Endothelial cell of umbilical vein (primary cell): Measurements from ENCODE around the gene PRR15. TPM values are rescaled to one million over a fixed set of nuclear protein-coding genes. Genes with fewer than 3 reads are reported as not detected.

ENCODE experiments used
- BruUV-seq: library from RNA; stranded (reverse); fragments of 400-500 nt; replicated peaks from 2 replicates; lab custom pipeline; 2021; lab: Mats Ljungman, UMichigan
- CTCF ChIA-PET: fragments of 300-600, 350-600 bp; sonication (Branson Sonifier 250); formaldehyde crosslinking; loops from one replicate; lab custom pipeline; 2021; ENCODE audit warnings: antibody characterized with exemption, inconsistent platforms; lab: Charles Lee
- POLR2A ChIA-PET: fragments of 300-600, 350-600 bp; sonication (Branson Sonifier 250); formaldehyde crosslinking; loops from one replicate; lab custom pipeline; 2021; ENCODE audit warnings: antibody characterized with exemption, inconsistent platforms; lab: Charles Lee
- DNase-seq: peaks from one replicate; pipeline ENCODE4 v3.0.0-alpha.2; 2011; ENCODE audit warnings: low read depth, low spot score
- FAIRE-seq: peaks from 2 replicates; lab custom pipeline; 2011; peaks lifted over from hg19 to GRCh38; lab: Jason Lieb, UNC
- H2AFZ ChIP-seq: 2 replicates; pipeline ENCODE4 v1.6.0; 2012; ENCODE audit warnings: low read depth, low read length, control low read depth, inconsistent platforms
- H3K27ac ChIP-seq: 2 replicates; pipeline ENCODE4 v1.5.1; 2011; ENCODE audit warnings: low read depth, mild to moderate bottlenecking, control low read depth, low read length, moderate library complexity; ENCODE audit not compliant: insufficient read depth
- H3K27me3 ChIP-seq, 2 experiments: 2 replicates each; pipeline versions ENCODE4 v1.6.0 to v1.6.1; 2011; ENCODE audit warnings: low read length in 2 of 2, mixed read lengths in 1 of 2; ENCODE audit not compliant: control insufficient read depth in 2 of 2, insufficient read depth in 2 of 2
- H3K36me3 ChIP-seq, 2 experiments: 2 replicates in 1 of 2; 3 replicates in 1 of 2; pipeline ENCODE4 v1.5.1; 2011; ENCODE audit warnings: low read length in 2 of 2, mild to moderate bottlenecking in 1 of 2, moderate library complexity in 1 of 2; ENCODE audit not compliant: control insufficient read depth in 2 of 2, insufficient read depth in 2 of 2; ENCODE audit errors: extremely low read depth in 1 of 2
- H3K4me1 ChIP-seq: 3 replicates; pipeline ENCODE4 v1.5.1; 2011; ENCODE audit warnings: mild to moderate bottlenecking, low read length; ENCODE audit not compliant: control insufficient read depth, insufficient read depth; ENCODE audit errors: extremely low read depth
- H3K4me2 ChIP-seq: 2 replicates; pipeline ENCODE4 v1.6.1; 2011; ENCODE audit warnings: low read length, control low read depth, mixed read lengths; ENCODE audit not compliant: insufficient read depth
- H3K4me3 ChIP-seq, 3 experiments: fragments of 200-600 bp in 1 of 3; sonication (generic), shearing (Covaris generic) in 1 of 3; replicated peaks in 1 of 3; 2 replicates each; pipeline ENCODE4 v1.5.1; 2011 to 2016; ENCODE audit warnings: control low read depth in 3 of 3, low read length in 3 of 3, mild to moderate bottlenecking in 2 of 3, inconsistent platforms in 1 of 3, low read depth in 1 of 3, moderate library complexity in 1 of 3; ENCODE audit not compliant: insufficient read depth in 1 of 3
- H3K79me2 ChIP-seq: 2 replicates; pipeline ENCODE4 v1.6.0; 2012; ENCODE audit warnings: low read length, inconsistent platforms; ENCODE audit not compliant: control insufficient read depth, insufficient read depth
- H3K9ac ChIP-seq: replicated peaks from 2 replicates; pipeline ENCODE3; 2011; ENCODE audit warnings: low read length, control low read depth; ENCODE audit not compliant: insufficient read depth; ENCODE audit errors: extremely low read depth
- H3K9me1 ChIP-seq: replicated peaks from 3 replicates; pipeline ENCODE4 v1.6.0; 2011; ENCODE audit warnings: mild to moderate bottlenecking, low read length; ENCODE audit not compliant: control insufficient read depth, insufficient read depth; ENCODE audit errors: extremely low read depth
- H3K9me3 ChIP-seq: replicated peaks from 2 replicates; pipeline ENCODE4 v1.5.1; 2012; ENCODE audit warnings: low read length, inconsistent platforms; ENCODE audit not compliant: control insufficient read depth, insufficient read depth
- H4K20me1 ChIP-seq: replicated peaks from 2 replicates; pipeline ENCODE3; 2011; ENCODE audit warnings: mild to moderate bottlenecking, low read length; ENCODE audit not compliant: control insufficient read depth, insufficient read depth; ENCODE audit errors: extremely low read depth
- CTCF ChIP-seq, 2 donors: IDR thresholded peaks; 1 replicate in 1 of 2; 2 replicates in 1 of 2; pipeline ENCODE4 v1.5.1; 2011; ENCODE audit warnings: low read length in 2 of 2, mild to moderate bottlenecking in 2 of 2, moderate library complexity in 2 of 2, control low read depth in 1 of 2, inconsistent platforms in 1 of 2, low read depth in 1 of 2; ENCODE audit not compliant: insufficient read depth in 1 of 2; ENCODE audit errors: extremely low read depth in 1 of 2
- EZH2 ChIP-seq: IDR thresholded peaks from 2 replicates; pipeline ENCODE4 v1.6.1; 2012; ENCODE audit warnings: borderline replicate concordance, low read depth, mild to moderate bottlenecking, moderate library complexity, low read length, inconsistent platforms; ENCODE audit not compliant: severe bottlenecking
- POLR2AphosphoS5 ChIP-seq: IDR thresholded peaks from 2 replicates; pipeline ENCODE4 v1.6.1; 2012; ENCODE audit warnings: low read depth, mild to moderate bottlenecking, control low read depth, low read length, moderate library complexity; ENCODE audit not compliant: insufficient read depth
- dilution Hi-C: fragments of 300-500 bp; cut with MboI; formaldehyde crosslinking; loops from one replicate; pipeline ENCODE4 v1.15.0; 2019; ENCODE audit warnings: low sequenced_read_pairs; ENCODE audit not compliant: extremely low pct_ligation_motif_present
- intact Hi-C: fragments of 100-400 bp; cut with micrococcal nuclease; formaldehyde crosslinking; loops from one replicate; pipeline ENCODE4 v1.10.0; 2022
- polyA plus RNA-seq, 4 experiments: library from polyadenylated mRNA; depleted of rRNA in 3 of 4; stranded (reverse) in 3 of 4; unstranded in 1 of 4; fragments of >200 nt; gene quantifications; 2 replicates each; pipeline versions ENCODE4 v1.2.1 to v1.2.3, GENCODE V29; 2011 to 2012; ENCODE audit warnings: missing spikeins in 1 of 4
- total RNA-seq: library from RNA; stranded (reverse); gene quantifications from 2 replicates; pipeline ENCODE4 v1.2.3, GENCODE V29; 2021

The PRR15 gene
- total and polyA plus RNA-seq, 2 donors (not counting 3 experiments of a cell fraction or from before 2014, with no cell fraction given), result 1.8 to 5.0 TPM

GRCh38 chr7:29539471-29539870, 24.2 kb upstream of the PRR15 start:
- no peak for FAIRE-seq
- Histone ChIP-seq H3K79me2 (no peaks in the 10 kb centered on the region), H3K27ac (no peak overlapping the region), H4K20me1 (no peaks in the 10 kb centered on the region), H3K27me3 (no peaks in the 10 kb centered on the region), H3K4me2 (no peak overlapping the region), H3K9me3 (no peaks in the 10 kb centered on the region), H3K36me3 (no peaks in the 10 kb centered on the region), H3K4me3 (no peak overlapping the region), H2AFZ (no peak overlapping the region), H3K9me1 (no peaks in the 10 kb centered on the region), H3K9ac (no peak overlapping the region), H3K4me1 (no peaks in the 10 kb centered on the region)
- CTCF ChIA-PET, result interaction anchor here (1.0 kb wide), 1 partner anchor 9 kb away, joined by 3 read pairs; no protein-coding TSS in a partner anchor
- no peak for DNase-seq
- BruUV-seq, result no TSS peak
- intact Hi-C loops, result no loop called here
- POLR2A ChIA-PET, result no interaction called here
- TF ChIP-seq CTCF (IDR thresholded peaks at IDR 0.05; ENCODE audit: extremely low read depth in 1 of 2, insufficient read depth in 1 of 2, low read depth in 1 of 2, low read length in 2 of 2), result no peak
- dilution Hi-C loops, result no loop called here

- Histone ChIP-seq H3K4me2 (no peak overlapping the region), H3K9me1 (no peaks in the 10 kb centered on the region), H2AFZ (no peak overlapping the region), H3K27ac (no peak overlapping the region), H3K27me3 (no peaks in the 10 kb centered on the region), H3K4me1 (no peaks in the 10 kb centered on the region), H3K36me3 (no peaks in the 10 kb centered on the region), H3K9ac (no peak overlapping the region), H3K79me2 (no peaks in the 10 kb centered on the region), H4K20me1 (no peaks in the 10 kb centered on the region), H3K4me3 (no peak overlapping the region), H3K9me3 (no peaks in the 10 kb centered on the region)
- dilution Hi-C loops (no loop called here), intact Hi-C loops (no loop called here)
- ChIA-PET POLR2A (no interaction called here), CTCF (no interaction called here)
- no peak for TF ChIP-seq POLR2AphosphoS5
- TF ChIP-seq EZH2, result no peak
- DNase-seq, result no peak
- FAIRE-seq, result no peak
- BruUV-seq, result no TSS peak
Observed at GRCh38 chr7:29547421-29547820, 16.2 kb upstream of the PRR15 start.
